HepG2 (cell line): ENCODE measurements around the gene CLIC4. TPM values are rescaled to one million over a fixed set of nuclear protein-coding genes. Genes with fewer than 3 reads are reported as not detected.

Source experiments
- ATM ChIP-seq: fragments of 450-650 bp; IDR thresholded peaks from 2 replicates; pipeline ENCODE4 v1.7.1; 2017; ENCODE audit warnings: mild to moderate bottlenecking, borderline replicate concordance
- BCLAF1 ChIP-seq: fragments of 450-650 bp; IDR thresholded peaks from 2 replicates; pipeline ENCODE4 v1.6.1; 2017; ENCODE audit warnings: mild to moderate bottlenecking
- CBFB ChIP-seq: sonication (generic); formaldehyde crosslinking; IDR thresholded peaks from 2 replicates; pipeline ENCODE4 v1.4.0; 2020; ENCODE audit warnings: missing genetic modification reagents
- EZH2 ChIP-seq: conservative IDR thresholded peaks from 2 replicates; pipeline ENCODE4 v1.6.1; 2012; ENCODE audit warnings: mild to moderate bottlenecking, low read depth, low read length, moderate library complexity
- GLI4 ChIP-seq: sonication (generic); formaldehyde crosslinking; IDR thresholded peaks from 2 replicates; pipeline ENCODE4 v1.5.1; 2020; ENCODE audit warnings: missing genetic modification reagents, mild to moderate bottlenecking, moderate library complexity, borderline replicate concordance
- LCORL ChIP-seq, 2 experiments: fragments of 450-650 bp in 1 of 2; sonication (generic) in 1 of 2; formaldehyde crosslinking in 1 of 2; IDR thresholded peaks; 2 replicates each; pipeline versions ENCODE4 v1.5.0 to v1.6.1; 2017 to 2020; ENCODE audit warnings: antibody characterized with exemption in 1 of 2, missing genetic modification reagents in 1 of 2
- MAFF ChIP-seq: IDR thresholded peaks from 2 replicates; pipeline ENCODE4 v1.6.1; 2011; ENCODE audit warnings: low read depth, low read length, improper control_type of control experiment
- MBNL3 ChIP-seq: fragments of 250-450 bp; sonication (Bioruptor Pico); conservative IDR thresholded peaks from 2 replicates; pipeline ENCODE4 v1.8.0; 2022; ENCODE audit warnings: mild to moderate bottlenecking, inconsistent platforms
- NFRKB ChIP-seq: fragments of 450-650 bp; IDR thresholded peaks from 2 replicates; pipeline ENCODE4 v1.6.1; 2017
- NR3C1 ChIP-seq: sonication (generic); formaldehyde crosslinking; IDR thresholded peaks from 2 replicates; pipeline ENCODE4 v1.4.0; 2020; ENCODE audit warnings: missing genetic modification reagents
- NRL ChIP-seq: sonication (generic); formaldehyde crosslinking; IDR thresholded peaks from 2 replicates; pipeline ENCODE4 v1.5.0; 2020; ENCODE audit warnings: missing genetic modification reagents, mild to moderate bottlenecking, moderate library complexity, borderline replicate concordance
- RAD51 ChIP-seq: fragments of 450-650 bp; IDR thresholded peaks from 2 replicates; pipeline ENCODE4 v1.6.1; 2016; ENCODE audit warnings: borderline replicate concordance
- SUZ12 ChIP-seq: fragments of 150-350 bp; IDR thresholded peaks from 2 replicates; pipeline ENCODE4 v1.6.1; 2014; ENCODE audit warnings: low read depth, low read length
- ZHX1 ChIP-seq: sonication (generic); formaldehyde crosslinking; IDR thresholded peaks from 2 replicates; pipeline ENCODE4 v1.8.1; 2022; ENCODE audit warnings: low read depth, mild to moderate bottlenecking, missing genetic modification reagents
- ZNF124 ChIP-seq: sonication (generic); formaldehyde crosslinking; IDR thresholded peaks from 2 replicates; pipeline ENCODE4 v1.4.0; 2020; ENCODE audit warnings: missing genetic modification reagents
- ZNF24 ChIP-seq: fragments of 450-650 bp; IDR thresholded peaks from 2 replicates; pipeline ENCODE4 v1.6.1; 2017; ENCODE audit warnings: antibody characterized with exemption, mild to moderate bottlenecking
- ZNF260 ChIP-seq: sonication (generic); formaldehyde crosslinking; IDR thresholded peaks from 2 replicates; pipeline ENCODE4 v1.4.0; 2020; ENCODE audit warnings: missing genetic modification reagents, low read depth, mild to moderate bottlenecking, borderline replicate concordance
- ZNF30 ChIP-seq: sonication (generic); formaldehyde crosslinking; IDR thresholded peaks from 2 replicates; pipeline ENCODE4 v1.5.0; 2020; ENCODE audit warnings: mild to moderate bottlenecking, missing genetic modification reagents
- ZNF672 ChIP-seq: sonication (generic); formaldehyde crosslinking; IDR thresholded peaks from 2 replicates; pipeline ENCODE4 v1.8.1; 2022; ENCODE audit warnings: missing genetic modification reagents
- ZNF687 ChIP-seq: sonication (generic); formaldehyde crosslinking; IDR thresholded peaks from 2 replicates; pipeline ENCODE4 v1.5.1; 2020; ENCODE audit warnings: mild to moderate bottlenecking, missing genetic modification reagents, moderate library complexity
- ZNF841 ChIP-seq: sonication (generic); formaldehyde crosslinking; IDR thresholded peaks from 2 replicates; pipeline ENCODE4 v1.8.1; 2023; ENCODE audit warnings: missing genetic modification reagents, borderline replicate concordance
- polyA plus RNA-seq, 8 experiments: library from polyadenylated mRNA; depleted of rRNA in 3 of 8; stranded (reverse) in 7 of 8; unstranded in 1 of 8; fragments of >200 nt; fragmentation: Illumina TruSeq in 4 of 8; extraction: Trizol in 4 of 8; gene quantifications; 2 replicates each; pipeline versions ENCODE4 v1.2.1 to v1.2.3, GENCODE V29; 2011 to 2016; ENCODE audit warnings: low read depth in 4 of 8, missing spikeins in 1 of 8, mixed read lengths in 1 of 8; ENCODE audit not compliant: insufficient read depth in 1 of 8
- total RNA-seq, 5 experiments: library from RNA; depleted of rRNA; stranded (reverse); fragments of >200 nt; fragmentation: Illumina TruSeq; extraction: Trizol; gene quantifications; 2 replicates each; pipeline ENCODE4 v1.2.3, GENCODE V29; 2016; ENCODE audit warnings: low read depth in 1 of 5

Gene CLIC4
- total and polyA plus RNA-seq, 2 of the 13 experiments (the other 11 are each of a cell fraction or from before 2014, with no cell fraction given): 23.3 to 77.4 TPM

- no peak for TF ChIP-seq EZH2
- TF ChIP-seq ZHX1: peak; percentile 36; the same call in 1 of the 2 replicates
- no peak for TF ChIP-seq BCLAF1
- no peak for TF ChIP-seq ZNF30 (CRISPR knock-in tag)
- no peak for TF ChIP-seq SUZ12
- TF ChIP-seq CBFB (CRISPR knock-in tag): no peak
- TF ChIP-seq NRL (CRISPR knock-in tag): 0 out of 2 replicates have a peak, but pooled peaks have one; percentile 18
- no peak for TF ChIP-seq ZNF260 (CRISPR knock-in tag)
- no peak for TF ChIP-seq MAFF
- no peak for TF ChIP-seq RAD51
- TF ChIP-seq LCORL (IDR thresholded peaks at IDR 0.05): no peak
- TF ChIP-seq LCORL (CRISPR knock-in tag; IDR thresholded peaks at IDR 0.05): peak; percentile 89
- TF ChIP-seq ZNF841 (CRISPR knock-in tag): no peak
- peak; percentile 89 for TF ChIP-seq ZNF124 (CRISPR knock-in tag)
- no peak for TF ChIP-seq ZNF24
- no peak for TF ChIP-seq MBNL3 (CRISPR knock-in tag)
- TF ChIP-seq GLI4: peak; percentile 88; the same call in 1 of the 2 replicates
- no peak for TF ChIP-seq NFRKB
- TF ChIP-seq ZNF672 (CRISPR knock-in tag): no peak
- TF ChIP-seq ATM: no peak
- TF ChIP-seq NR3C1: no peak
- TF ChIP-seq ZNF687 (CRISPR knock-in tag): peak; percentile 90
Observed at GRCh38 chr1:24744911-24745710, at the start of gene CLIC4 (continued).
